ENCODE data around the gene PDK3.

PDK3 gene

DNA sequence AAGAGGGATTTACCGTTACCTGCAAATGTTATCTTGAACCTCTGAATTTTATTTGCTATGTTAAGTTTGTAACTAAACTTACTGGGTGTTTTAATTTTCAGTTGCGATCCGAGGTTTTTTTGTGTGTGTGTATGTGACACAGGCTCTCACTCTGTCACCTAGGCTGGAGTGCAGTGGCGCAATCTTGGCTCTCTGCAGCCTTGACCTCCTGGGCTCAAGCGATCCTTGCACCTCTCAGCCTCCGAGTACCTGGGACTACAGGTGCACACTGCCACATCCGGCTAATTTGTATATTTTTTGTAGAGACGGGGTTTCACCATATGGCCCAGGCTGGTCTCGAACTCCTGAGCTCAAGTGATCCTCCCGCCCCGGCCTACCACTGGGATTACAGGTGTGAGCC lies 18.5 kb downstream of the PDK3 start:
- Histone ChIP-seq H3K4me2 (ENCODE audit: low read length) (no peak overlapping the region), H3K27ac (ENCODE audit: low read length) (no peak overlapping the region), H3K79me2 (ENCODE audit: low read length) (peaks cover 28% of the 10 kb centered on the region), H3K36me3 (replicated peaks; ENCODE audit: low read depth, low read length) (no peaks in the 10 kb centered on the region), H3K9ac (ENCODE audit: low read length) (no peak overlapping the region), H3K27me3 (ENCODE audit: low read depth, low read length) (no peaks in the 10 kb centered on the region), H3K4me1 (ENCODE audit: low read length) (peaks cover 19% of the 10 kb centered on the region), H2AFZ (ENCODE audit: low read depth, low read length) (no peak overlapping the region), H3K9me3 (ENCODE audit: insufficient read depth, low read length) (no peaks in the 10 kb centered on the region), H4K20me1 (ENCODE audit: insufficient read depth, low read length) (no peaks in the 10 kb centered on the region), H3K4me3 (ENCODE audit: low read length) (no peak overlapping the region)
- no peak for TF ChIP-seq EZH2phosphoT487 (IDR thresholded peaks at IDR 0.05; ENCODE audit: low read depth)
- TF ChIP-seq, protein P1, sequence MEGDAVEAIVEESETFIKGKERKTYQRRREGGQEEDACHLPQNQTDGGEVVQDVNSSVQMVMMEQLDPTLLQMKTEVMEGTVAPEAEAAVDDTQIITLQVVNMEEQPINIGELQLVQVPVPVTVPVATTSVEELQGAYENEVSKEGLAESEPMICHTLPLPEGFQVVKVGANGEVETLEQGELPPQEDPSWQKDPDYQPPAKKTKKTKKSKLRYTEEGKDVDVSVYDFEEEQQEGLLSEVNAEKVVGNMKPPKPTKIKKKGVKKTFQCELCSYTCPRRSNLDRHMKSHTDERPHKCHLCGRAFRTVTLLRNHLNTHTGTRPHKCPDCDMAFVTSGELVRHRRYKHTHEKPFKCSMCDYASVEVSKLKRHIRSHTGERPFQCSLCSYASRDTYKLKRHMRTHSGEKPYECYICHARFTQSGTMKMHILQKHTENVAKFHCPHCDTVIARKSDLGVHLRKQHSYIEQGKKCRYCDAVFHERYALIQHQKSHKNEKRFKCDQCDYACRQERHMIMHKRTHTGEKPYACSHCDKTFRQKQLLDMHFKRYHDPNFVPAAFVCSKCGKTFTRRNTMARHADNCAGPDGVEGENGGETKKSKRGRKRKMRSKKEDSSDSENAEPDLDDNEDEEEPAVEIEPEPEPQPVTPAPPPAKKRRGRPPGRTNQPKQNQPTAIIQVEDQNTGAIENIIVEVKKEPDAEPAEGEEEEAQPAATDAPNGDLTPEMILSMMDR (IDR thresholded peaks at IDR 0.05; ENCODE audit: low read depth, low read length): no peak

DNA sequence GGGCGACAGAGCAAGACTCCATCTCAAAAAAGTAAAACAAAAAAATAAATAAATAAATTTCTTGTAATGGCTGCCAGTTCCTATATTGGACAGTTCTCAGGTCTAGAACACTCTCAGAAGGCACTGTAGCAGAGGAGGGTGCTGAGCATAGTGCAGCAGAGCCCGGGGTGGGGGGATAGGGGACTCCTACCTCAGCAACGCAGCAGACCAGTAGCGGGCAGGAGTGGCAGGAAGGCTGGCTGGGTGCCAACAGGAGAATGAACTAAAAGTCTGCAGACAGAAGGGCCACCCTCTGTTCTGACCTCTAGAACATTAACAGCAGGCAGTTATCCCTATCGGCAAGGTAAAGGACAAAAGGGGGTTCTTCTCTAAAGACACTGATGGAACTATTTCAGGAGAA lies 20.2 kb downstream of the PDK3 start:
- Histone ChIP-seq H3K4me3 (ENCODE audit: low read length) (no peak overlapping the region), H3K27me3 (ENCODE audit: low read depth, low read length) (no peaks in the 10 kb centered on the region), H3K36me3 (replicated peaks; ENCODE audit: low read depth, low read length) (no peaks in the 10 kb centered on the region), H3K79me2 (ENCODE audit: low read length) (peaks cover 16% of the 10 kb centered on the region), H3K27ac (ENCODE audit: low read length) (no peak overlapping the region), H4K20me1 (ENCODE audit: insufficient read depth, low read length) (no peaks in the 10 kb centered on the region), H3K4me2 (ENCODE audit: low read length) (no peak overlapping the region), H3K9ac (ENCODE audit: low read length) (no peak overlapping the region), H2AFZ (ENCODE audit: low read depth, low read length) (no peak overlapping the region), H3K4me1 (ENCODE audit: low read length) (peaks cover 5% of the 10 kb centered on the region), H3K9me3 (ENCODE audit: insufficient read depth, low read length) (no peaks in the 10 kb centered on the region)
- TF ChIP-seq EZH2phosphoT487 (IDR thresholded peaks at IDR 0.05; ENCODE audit: low read depth): no peak
- TF ChIP-seq, protein P1 (IDR thresholded peaks at IDR 0.05; ENCODE audit: low read depth, low read length): no peak

DNA sequence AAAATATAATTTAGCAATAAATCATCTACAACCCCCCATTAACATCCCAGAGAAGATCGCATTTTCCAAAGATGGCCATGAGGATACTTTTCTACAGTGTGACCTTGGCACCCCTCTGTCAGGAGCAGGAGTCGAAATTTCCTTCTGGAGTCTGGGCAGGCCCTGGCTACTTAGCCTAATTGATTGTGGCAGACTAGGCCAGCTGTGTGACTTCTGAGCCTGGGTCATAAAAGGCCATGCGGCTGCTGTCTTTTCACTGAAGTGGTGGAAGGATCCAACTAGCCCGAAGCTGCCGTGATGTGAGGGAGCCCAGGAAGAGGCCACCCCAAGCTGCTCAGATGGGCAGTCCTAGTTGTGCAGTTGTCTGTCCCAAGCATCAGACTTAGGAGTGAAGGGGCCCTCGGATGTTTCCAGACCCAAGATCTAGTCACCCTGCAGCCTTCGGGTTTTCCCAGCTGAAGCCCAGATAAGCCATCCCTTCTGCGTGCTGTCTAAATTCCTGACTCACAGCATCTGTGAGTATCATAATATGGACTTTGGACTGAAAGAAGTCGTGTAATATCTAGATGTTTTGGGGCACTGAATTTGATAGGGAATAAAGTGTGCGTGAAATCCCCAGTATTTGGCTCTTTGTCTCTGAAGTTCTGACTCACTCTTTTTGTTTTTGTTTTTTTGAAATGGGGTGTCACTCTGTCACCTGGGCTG lies 21.0 kb downstream of the PDK3 start:
- H4K20me1 ChIP-seq (ENCODE audit: insufficient read depth, low read length): no peaks in the 10 kb centered on the region
- H3K9me3 ChIP-seq (ENCODE audit: insufficient read depth, low read length): no peaks in the 10 kb centered on the region
- H3K4me3 ChIP-seq (ENCODE audit: low read length): no peak overlapping the region
- H3K9ac ChIP-seq (ENCODE audit: low read length): no peak overlapping the region
- peaks cover 11% of the 10 kb centered on the region for H3K79me2 ChIP-seq (ENCODE audit: low read length)
- peaks cover 5% of the 10 kb centered on the region; the same call in 1 of the 2 replicates for H3K4me1 ChIP-seq (ENCODE audit: low read length)
- no peaks in the 10 kb centered on the region for H3K27me3 ChIP-seq (ENCODE audit: low read depth, low read length)
- no peak overlapping the region for H3K4me2 ChIP-seq (ENCODE audit: low read length)
- TF ChIP-seq, protein P1 (IDR thresholded peaks at IDR 0.05; ENCODE audit: low read depth, low read length): no peak
- no peak for TF ChIP-seq EZH2phosphoT487 (IDR thresholded peaks at IDR 0.05; ENCODE audit: low read depth)
- no peaks in the 10 kb centered on the region for H3K36me3 ChIP-seq (replicated peaks; ENCODE audit: low read depth, low read length)
- no peak overlapping the region for H3K27ac ChIP-seq (ENCODE audit: low read length)
- H2AFZ ChIP-seq (ENCODE audit: low read depth, low read length): no peak overlapping the region

DNA sequence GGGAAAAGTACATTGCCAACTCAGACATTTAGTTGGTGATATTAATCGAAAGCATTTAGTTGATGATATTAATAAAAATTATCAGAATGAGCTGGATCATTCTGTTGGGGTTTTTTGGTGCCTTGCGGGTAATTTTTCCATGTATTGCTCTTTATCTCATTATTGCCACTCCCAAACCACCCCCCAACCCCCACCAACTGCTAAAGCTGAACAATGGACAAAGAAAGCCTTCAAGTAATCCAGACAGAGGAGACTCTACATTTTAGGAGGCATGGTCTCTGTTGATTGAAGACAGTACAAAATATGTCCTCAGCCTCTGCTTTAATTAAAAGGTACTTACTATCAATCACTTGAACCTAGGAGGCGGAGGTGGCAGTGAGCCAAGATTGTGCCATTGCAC lies 22.5 kb downstream of the PDK3 start:
- H3K4me1 ChIP-seq (ENCODE audit: low read length): peaks cover 5% of the 10 kb centered on the region; the same call in 1 of the 2 replicates
- no peaks in the 10 kb centered on the region for H3K9me3 ChIP-seq (ENCODE audit: insufficient read depth, low read length)
- TF ChIP-seq, protein P1 (IDR thresholded peaks at IDR 0.05; ENCODE audit: low read depth, low read length): no peak
- no peak overlapping the region for H2AFZ ChIP-seq (ENCODE audit: low read depth, low read length)
- no peak overlapping the region for H3K4me2 ChIP-seq (ENCODE audit: low read length)
- H3K27ac ChIP-seq (ENCODE audit: low read length): no peak overlapping the region
- no peak overlapping the region for H3K4me3 ChIP-seq (ENCODE audit: low read length)
- no peaks in the 10 kb centered on the region for H4K20me1 ChIP-seq (ENCODE audit: insufficient read depth, low read length)
- H3K79me2 ChIP-seq (ENCODE audit: low read length): peaks cover 6% of the 10 kb centered on the region
- H3K27me3 ChIP-seq (ENCODE audit: low read depth, low read length): no peaks in the 10 kb centered on the region
- H3K9ac ChIP-seq (ENCODE audit: low read length): no peak overlapping the region
- H3K36me3 ChIP-seq (replicated peaks; ENCODE audit: low read depth, low read length): no peaks in the 10 kb centered on the region
